SU-DHL-6 (cell line): ENCODE data around the gene SIL1.

Experiments
- EZH2phosphoT487 ChIP-seq: fragments of 200-600 bp; sonication (generic), shearing (Covaris generic); conservative IDR thresholded peaks from 2 replicates; pipeline ENCODE4 v1.6.1; 2018; ENCODE audit warnings: mild to moderate bottlenecking, antibody characterized with exemption, low read length, moderate library complexity, mixed read lengths
- TF ChIP-seq, protein P1 (sequence below): fragments of 200-600 bp; sonication (generic); IDR thresholded peaks from one replicate; pipeline ENCODE4 v1.5.1; 2017; ENCODE audit warnings: antibody characterized with exemption, mild to moderate bottlenecking, low read length, moderate library complexity; ENCODE audit not compliant: insufficient read depth, poor library complexity, severe bottlenecking

DNA sequence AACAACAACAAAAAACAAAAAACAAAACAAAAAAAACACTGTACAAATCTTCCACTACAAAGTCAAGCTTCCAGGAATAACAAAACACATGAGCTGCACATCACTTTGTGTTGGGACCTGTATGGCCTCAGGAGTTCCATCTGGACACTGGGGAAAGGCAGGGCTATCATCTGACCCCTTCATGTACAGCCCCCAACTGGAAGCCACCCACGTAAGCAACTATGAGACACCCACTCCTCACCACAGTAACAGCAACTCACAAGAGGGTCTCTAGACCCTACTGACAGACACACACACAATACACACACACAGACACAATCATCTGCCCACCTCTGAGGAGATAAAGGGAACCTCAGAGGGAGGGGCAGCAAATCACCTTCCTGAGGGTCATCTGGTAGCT lies 241.4 kb downstream of the SIL1 start:
- TF ChIP-seq, protein P1, sequence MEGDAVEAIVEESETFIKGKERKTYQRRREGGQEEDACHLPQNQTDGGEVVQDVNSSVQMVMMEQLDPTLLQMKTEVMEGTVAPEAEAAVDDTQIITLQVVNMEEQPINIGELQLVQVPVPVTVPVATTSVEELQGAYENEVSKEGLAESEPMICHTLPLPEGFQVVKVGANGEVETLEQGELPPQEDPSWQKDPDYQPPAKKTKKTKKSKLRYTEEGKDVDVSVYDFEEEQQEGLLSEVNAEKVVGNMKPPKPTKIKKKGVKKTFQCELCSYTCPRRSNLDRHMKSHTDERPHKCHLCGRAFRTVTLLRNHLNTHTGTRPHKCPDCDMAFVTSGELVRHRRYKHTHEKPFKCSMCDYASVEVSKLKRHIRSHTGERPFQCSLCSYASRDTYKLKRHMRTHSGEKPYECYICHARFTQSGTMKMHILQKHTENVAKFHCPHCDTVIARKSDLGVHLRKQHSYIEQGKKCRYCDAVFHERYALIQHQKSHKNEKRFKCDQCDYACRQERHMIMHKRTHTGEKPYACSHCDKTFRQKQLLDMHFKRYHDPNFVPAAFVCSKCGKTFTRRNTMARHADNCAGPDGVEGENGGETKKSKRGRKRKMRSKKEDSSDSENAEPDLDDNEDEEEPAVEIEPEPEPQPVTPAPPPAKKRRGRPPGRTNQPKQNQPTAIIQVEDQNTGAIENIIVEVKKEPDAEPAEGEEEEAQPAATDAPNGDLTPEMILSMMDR = no peak
- TF ChIP-seq EZH2phosphoT487 = no peak
